Caco-2 (cell line): Measurements from ENCODE around the gene PAPOLB. TPM values are rescaled to one million over a fixed set of nuclear protein-coding genes. Genes with fewer than 3 reads are reported as not detected.

Experiments used
- BruUV-seq: library from RNA; stranded (reverse); fragments of 400-500 nt; replicated peaks from 2 replicates; lab custom pipeline; 2021; lab: Mats Ljungman, UMichigan
- CTCF ChIA-PET: fragments of 300-600 bp; sonication (Branson Sonifier 250); formaldehyde crosslinking; loops from one replicate; lab custom pipeline; 2022; ENCODE audit warnings: antibody characterized with exemption; lab: Charles Lee
- POLR2A ChIA-PET: fragments of 300-600 bp; sonication (Branson Sonifier 250); formaldehyde crosslinking; loops from one replicate; lab custom pipeline; 2022; ENCODE audit warnings: antibody characterized with exemption; lab: Charles Lee
- DNase-seq, 2 experiments: peaks; one replicate each; pipeline versions ENCODE4 v3.0.0 to v3.0.0-alpha.2; 2020 to 2022
- H3K27me3 ChIP-seq: replicated peaks from 2 replicates; pipeline ENCODE4 v1.6.0; 2011; ENCODE audit warnings: low read length; ENCODE audit not compliant: control insufficient read depth, insufficient read depth
- H3K36me3 ChIP-seq: 2 replicates; pipeline ENCODE4 v1.5.1; 2011; ENCODE audit warnings: low read length; ENCODE audit not compliant: control insufficient read depth, insufficient read depth
- H3K4me1 ChIP-seq: fragments of 250-450 bp; sonication (Bioruptor Pico); 2 replicates; pipeline ENCODE4 v1.5.1; 2020; ENCODE audit warnings: mild to moderate bottlenecking
- H3K4me3 ChIP-seq: 2 replicates; pipeline ENCODE4 v1.5.1; 2011; ENCODE audit warnings: low read depth, mild to moderate bottlenecking, control low read depth, low read length
- H3K9me3 ChIP-seq: fragments of 250-450 bp; sonication (Bioruptor Pico); 2 replicates; pipeline ENCODE4 v1.5.1; 2020; ENCODE audit warnings: mild to moderate bottlenecking, moderate library complexity
- H3K27ac Mint-ChIP-seq: one replicate; pipeline ENCODE4 v1.8.0; 2022; ENCODE audit warnings: mixed read lengths; ENCODE audit not compliant: unreplicated experiment
- H3K27me3 Mint-ChIP-seq: one replicate; pipeline ENCODE4 v1.8.0; 2022; ENCODE audit warnings: mixed read lengths; ENCODE audit not compliant: insufficient read depth, unreplicated experiment
- H3K36me3 Mint-ChIP-seq: one replicate; pipeline ENCODE4 v1.8.0; 2022; ENCODE audit warnings: mild to moderate bottlenecking, mixed read lengths; ENCODE audit not compliant: insufficient read depth, unreplicated experiment
- H3K4me1 Mint-ChIP-seq: one replicate; pipeline ENCODE4 v1.8.0; 2022; ENCODE audit warnings: low read depth, mixed read lengths; ENCODE audit not compliant: unreplicated experiment
- H3K4me3 Mint-ChIP-seq: one replicate; pipeline ENCODE4 v1.8.0; 2022; ENCODE audit warnings: mild to moderate bottlenecking, moderate library complexity, mixed read lengths; ENCODE audit not compliant: unreplicated experiment
- H3K9me3 Mint-ChIP-seq: one replicate; pipeline ENCODE4 v1.8.0; 2022; ENCODE audit warnings: mixed read lengths; ENCODE audit not compliant: unreplicated experiment
- intact Hi-C: fragments of 100-400 bp; cut with micrococcal nuclease; formaldehyde crosslinking; loops from one replicate; pipeline ENCODE4 v1.10.0; 2022; ENCODE audit not compliant: unreplicated experiment
- total RNA-seq: library from RNA; stranded (reverse); gene quantifications from 2 replicates; pipeline ENCODE4 v1.2.3, GENCODE V29; 2022
- TF ChIP-seq, protein P1 (sequence below), 2 experiments: fragments of 200-600 bp in 1 of 2; IDR thresholded peaks; 1 replicate in 1 of 2; 2 replicates in 1 of 2; pipeline versions ENCODE4 v1.5.1 to v1.8.0; 2011 to 2022; ENCODE audit warnings: antibody characterized with exemption in 1 of 2, control low read depth in 1 of 2, inconsistent platforms in 1 of 2, low read depth in 1 of 2, low read length in 1 of 2, mild to moderate bottlenecking in 1 of 2, moderate library complexity in 1 of 2; ENCODE audit not compliant: insufficient read depth in 1 of 2, severe bottlenecking in 1 of 2, unreplicated experiment in 1 of 2

PAPOLB gene
- total RNA-seq, 1 experiment from 2014 or later: not detected

DNA sequence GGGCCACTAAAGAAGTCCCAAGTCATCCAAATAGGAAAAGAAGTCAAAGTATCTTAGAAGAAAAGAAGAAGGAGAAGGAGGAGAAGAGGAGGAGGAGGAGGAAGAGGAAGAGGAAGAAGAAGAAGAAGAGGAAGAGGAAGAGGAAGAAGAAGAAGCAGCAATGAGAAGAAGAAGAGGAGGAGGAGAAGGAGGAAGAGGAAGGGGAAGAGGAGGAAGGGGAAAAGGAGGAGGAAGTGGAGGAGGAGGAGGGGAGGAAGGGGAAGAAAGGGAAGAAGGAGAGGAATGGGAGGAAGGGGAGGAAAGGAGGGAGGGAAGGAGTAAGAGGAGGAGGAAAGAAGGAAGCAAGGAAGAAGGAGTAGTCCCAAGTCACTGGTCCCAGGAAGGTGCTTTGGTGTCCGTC is 43.3 kb upstream of the PAPOLB start:
- no TSS peak for BruUV-seq
- Histone ChIP-seq H3K27me3 (no peaks in the 10 kb centered on the region), H3K9me3 (0 out of 2 replicates have a peak, but pooled peaks cover 7% of the 10 kb centered on the region), H3K4me3 (no peak overlapping the region), H3K4me1 (no peaks in the 10 kb centered on the region), H3K36me3 (no peaks in the 10 kb centered on the region)
- no peak for DNase-seq
- POLR2A ChIA-PET: no interaction called here
- intact Hi-C loops: no loop called here
- peaks cover under 1% of the 10 kb centered on the region for H3K36me3 Mint-ChIP-seq
- H3K4me3 Mint-ChIP-seq: no peak overlapping the region
- no peaks in the 10 kb centered on the region for H3K9me3 Mint-ChIP-seq
- CTCF ChIA-PET: no interaction called here
- H3K27ac Mint-ChIP-seq: no peak overlapping the region
- no peaks in the 10 kb centered on the region for H3K4me1 Mint-ChIP-seq
- peaks cover 8% of the 10 kb centered on the region for H3K27me3 Mint-ChIP-seq
- TF ChIP-seq, protein P1, sequence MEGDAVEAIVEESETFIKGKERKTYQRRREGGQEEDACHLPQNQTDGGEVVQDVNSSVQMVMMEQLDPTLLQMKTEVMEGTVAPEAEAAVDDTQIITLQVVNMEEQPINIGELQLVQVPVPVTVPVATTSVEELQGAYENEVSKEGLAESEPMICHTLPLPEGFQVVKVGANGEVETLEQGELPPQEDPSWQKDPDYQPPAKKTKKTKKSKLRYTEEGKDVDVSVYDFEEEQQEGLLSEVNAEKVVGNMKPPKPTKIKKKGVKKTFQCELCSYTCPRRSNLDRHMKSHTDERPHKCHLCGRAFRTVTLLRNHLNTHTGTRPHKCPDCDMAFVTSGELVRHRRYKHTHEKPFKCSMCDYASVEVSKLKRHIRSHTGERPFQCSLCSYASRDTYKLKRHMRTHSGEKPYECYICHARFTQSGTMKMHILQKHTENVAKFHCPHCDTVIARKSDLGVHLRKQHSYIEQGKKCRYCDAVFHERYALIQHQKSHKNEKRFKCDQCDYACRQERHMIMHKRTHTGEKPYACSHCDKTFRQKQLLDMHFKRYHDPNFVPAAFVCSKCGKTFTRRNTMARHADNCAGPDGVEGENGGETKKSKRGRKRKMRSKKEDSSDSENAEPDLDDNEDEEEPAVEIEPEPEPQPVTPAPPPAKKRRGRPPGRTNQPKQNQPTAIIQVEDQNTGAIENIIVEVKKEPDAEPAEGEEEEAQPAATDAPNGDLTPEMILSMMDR (IDR thresholded peaks at IDR 0.05; ENCODE audit: insufficient read depth in 1 of 2, low read depth in 1 of 2, low read length in 1 of 2, severe bottlenecking in 1 of 2, unreplicated experiment in 1 of 2): no peak

DNA sequence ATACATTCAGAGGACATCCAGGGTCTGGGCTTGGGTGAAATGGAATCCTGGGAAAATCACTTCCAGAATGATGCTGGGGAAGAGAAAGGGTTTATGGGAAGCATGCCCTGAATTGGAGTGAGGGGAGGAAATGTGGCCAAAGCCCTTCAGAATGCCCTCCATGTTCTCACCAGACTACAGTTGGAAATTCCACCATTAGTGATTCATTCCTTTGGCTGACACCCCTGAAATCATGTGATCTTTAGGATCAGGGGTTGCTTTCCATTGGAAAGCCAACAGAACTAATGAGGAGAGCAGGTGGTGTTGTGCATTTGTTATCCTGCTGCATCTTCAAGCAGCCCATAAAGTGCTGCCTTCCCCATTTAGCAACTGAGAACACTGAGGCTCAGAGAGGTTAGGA is 42.5 kb upstream of the PAPOLB start:
- H3K4me1 ChIP-seq: no peaks in the 10 kb centered on the region
- ChIA-PET POLR2A (no interaction called here), CTCF (no interaction called here)
- H3K36me3 Mint-ChIP-seq: peaks cover 5% of the 10 kb centered on the region
- no peak for DNase-seq
- no peak overlapping the region for H3K27ac Mint-ChIP-seq
- H3K27me3 ChIP-seq: no peaks in the 10 kb centered on the region
- BruUV-seq: no TSS peak
- H3K36me3 ChIP-seq: no peaks in the 10 kb centered on the region
- TF ChIP-seq, protein P1 (IDR thresholded peaks at IDR 0.05; ENCODE audit: insufficient read depth in 1 of 2, low read depth in 1 of 2, low read length in 1 of 2, severe bottlenecking in 1 of 2, unreplicated experiment in 1 of 2): no peak
- no peak overlapping the region for H3K4me3 ChIP-seq
- H3K4me3 Mint-ChIP-seq: no peak overlapping the region
- H3K27me3 Mint-ChIP-seq: peaks cover 8% of the 10 kb centered on the region
- H3K9me3 Mint-ChIP-seq: no peaks in the 10 kb centered on the region
- intact Hi-C loops: no loop called here
- H3K9me3 ChIP-seq: 0 out of 2 replicates have a peak, but pooled peaks cover 7% of the 10 kb centered on the region
- no peaks in the 10 kb centered on the region for H3K4me1 Mint-ChIP-seq

DNA sequence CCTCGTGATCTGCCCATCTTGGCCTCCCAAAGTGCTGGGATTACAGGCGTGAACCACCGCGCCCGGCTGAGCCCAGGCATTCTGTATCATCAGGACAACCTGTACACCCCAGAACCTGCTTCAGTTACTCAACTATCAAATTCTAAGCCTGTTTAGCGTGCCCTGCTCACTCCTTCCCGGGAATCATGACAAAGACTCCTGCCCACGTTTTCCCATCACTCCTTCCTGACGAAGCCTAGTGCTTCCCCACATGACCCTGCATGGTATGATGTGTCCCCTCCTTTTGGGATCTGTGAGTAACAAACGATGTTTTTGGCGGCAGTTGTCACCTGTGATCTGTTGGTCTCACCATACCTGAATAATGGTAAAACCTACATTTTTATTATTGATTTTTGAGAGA is 33.9 kb upstream of the PAPOLB start:
- DNase-seq: no peak
- H3K4me1 Mint-ChIP-seq: no peaks in the 10 kb centered on the region
- TF ChIP-seq, protein P1 (IDR thresholded peaks at IDR 0.05; ENCODE audit: insufficient read depth in 1 of 2, low read depth in 1 of 2, low read length in 1 of 2, severe bottlenecking in 1 of 2, unreplicated experiment in 1 of 2): no peak
- POLR2A ChIA-PET: no interaction called here
- BruUV-seq: no TSS peak
- Histone ChIP-seq H3K9me3 (peaks cover 4% of the 10 kb centered on the region; the same call in 1 of the 2 replicates), H3K36me3 (no peaks in the 10 kb centered on the region), H3K4me3 (no peak overlapping the region), H3K27me3 (no peaks in the 10 kb centered on the region), H3K4me1 (no peaks in the 10 kb centered on the region)
- no peak overlapping the region for H3K4me3 Mint-ChIP-seq
- H3K27ac Mint-ChIP-seq: no peak overlapping the region
- H3K36me3 Mint-ChIP-seq: peaks cover 5% of the 10 kb centered on the region
- CTCF ChIA-PET: no interaction called here
- intact Hi-C loops: no loop called here
- peaks cover 12% of the 10 kb centered on the region for H3K9me3 Mint-ChIP-seq
- peaks cover 4% of the 10 kb centered on the region for H3K27me3 Mint-ChIP-seq
